Gastrocnemius medialis (tissue), 4 donors: ENCODE measurements around the gene SPATA16.

Experiments used
- CTCF ChIP-seq, 5 experiments: fragments of 450-650 bp in 3 of 5; fragments of 200-600 bp in 2 of 5; sonication (generic) in 2 of 5; IDR thresholded peaks in 4 of 5; conservative IDR thresholded peaks in 1 of 5; 1 replicate in 4 of 5; 2 replicates in 1 of 5; pipeline ENCODE4 v1.5.1; 2016 to 2019; ENCODE audit warnings: antibody characterized with exemption in 5 of 5, mild to moderate bottlenecking in 3 of 5, moderate library complexity in 3 of 5
- POLR2A ChIP-seq, 2 donors: fragments of 450-650 bp; IDR thresholded peaks; one replicate each; pipeline ENCODE4 v1.6.1; 2017; ENCODE audit warnings: antibody characterized with exemption in 2 of 2, mild to moderate bottlenecking in 2 of 2, moderate library complexity in 2 of 2

GRCh38 chr3:173128633-173129032, 12.4 kb downstream of the SPATA16 start:
- no peak for TF ChIP-seq CTCF (IDR thresholded peaks at IDR 0.05 in 4 of 5, conservative IDR thresholded peaks at IDR 0.05 in 1 of 5)
- no peak for TF ChIP-seq POLR2A (IDR thresholded peaks at IDR 0.05)
